ENCODE results near the gene SPAG9.

The SPAG9 gene

DNA sequence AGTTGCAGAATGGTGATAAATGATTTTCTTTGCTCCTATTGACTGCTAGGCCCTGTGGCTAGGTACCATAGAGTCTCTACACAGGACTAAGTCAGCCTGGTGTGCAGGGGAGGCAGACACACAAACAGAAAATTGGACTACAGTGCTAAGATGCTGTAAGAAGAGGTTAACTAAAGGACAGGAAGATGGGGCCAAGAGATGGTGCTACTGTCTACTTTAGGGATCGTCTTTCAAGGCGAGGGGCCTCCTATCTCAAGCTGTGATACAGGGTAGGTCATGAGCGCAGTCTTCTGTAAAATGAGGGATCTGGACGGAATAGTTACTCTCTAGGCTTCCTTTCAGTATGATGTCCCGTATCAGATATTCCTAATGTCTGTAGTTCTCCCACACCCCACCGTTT lies 33.5 kb upstream of the SPAG9 start:
- DNase-seq (ENCODE audit: insufficient read length) = no peak
- FAIRE-seq = no peak
- no peak for TF ChIP-seq TAF1 (IDR thresholded peaks at IDR 0.05; ENCODE audit: borderline replicate concordance, low read depth, low read length)
- no peak for TF ChIP-seq POLR2A (IDR thresholded peaks at IDR 0.05; ENCODE audit: low read depth, low read length)
- no peak for TF ChIP-seq POLR2AphosphoS5 (IDR thresholded peaks at IDR 0.05; ENCODE audit: low read depth, low read length)

DNA sequence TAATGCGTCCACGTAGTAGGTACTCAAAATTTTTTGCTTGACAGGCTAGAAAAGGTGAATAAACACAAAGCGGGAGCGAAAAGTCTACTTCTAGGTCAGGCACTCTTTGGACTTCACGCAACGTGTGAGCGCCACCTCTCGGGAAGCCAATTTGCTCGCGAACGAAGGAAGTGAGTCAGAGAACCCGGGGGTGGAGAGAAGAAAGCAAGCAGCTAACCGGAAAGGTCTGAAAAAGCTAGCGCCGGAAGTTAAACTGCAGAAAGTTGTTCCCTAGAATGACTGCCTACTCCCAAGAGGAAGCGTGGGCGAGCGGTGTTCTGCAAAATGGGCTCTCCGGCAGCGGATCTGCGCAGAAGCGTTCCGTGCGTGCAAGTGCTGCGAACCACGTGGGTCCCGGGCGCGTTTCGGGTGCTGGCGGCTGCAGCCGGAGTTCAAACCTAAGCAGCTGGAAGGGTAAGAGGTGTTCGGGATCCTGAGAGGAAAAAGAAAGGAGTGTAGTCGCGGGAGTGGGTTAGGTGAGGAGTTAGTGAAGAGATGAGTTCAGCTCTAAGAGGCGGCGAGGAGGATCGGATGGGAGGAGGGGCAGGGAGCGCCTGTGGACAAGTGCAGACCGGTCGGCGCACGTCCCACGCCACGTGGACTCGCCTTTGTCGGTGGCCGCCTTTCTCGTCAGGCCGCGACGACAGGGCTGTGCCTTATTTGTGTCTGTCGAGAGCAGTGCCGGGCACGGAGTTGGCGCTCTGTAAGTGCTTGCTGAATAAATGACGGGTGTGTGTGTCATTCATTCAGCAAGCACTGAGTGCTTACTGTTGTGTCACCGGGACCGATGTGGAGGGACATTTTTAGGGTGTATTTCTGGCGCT lies 32.8 kb upstream of the SPAG9 start, which contains the start of gene NME1:
Gene NME1 (plus strand): TSS at position 350 of the 863 bp plus-strand sequence. CDS start 2,096 bp downstream, outside the sequence.
- FAIRE-seq (peak; percentile 93), DNase-seq (ENCODE audit: insufficient read length) (peak; percentile 80)
- TF ChIP-seq POLR2A (IDR thresholded peaks at IDR 0.05; ENCODE audit: low read depth, low read length) = peak; percentile 85
- peak; percentile 90 for TF ChIP-seq POLR2AphosphoS5 (IDR thresholded peaks at IDR 0.05; ENCODE audit: low read depth, low read length)
- peak; percentile 95 for TF ChIP-seq TAF1 (IDR thresholded peaks at IDR 0.05; ENCODE audit: borderline replicate concordance, low read depth, low read length)

DNA sequence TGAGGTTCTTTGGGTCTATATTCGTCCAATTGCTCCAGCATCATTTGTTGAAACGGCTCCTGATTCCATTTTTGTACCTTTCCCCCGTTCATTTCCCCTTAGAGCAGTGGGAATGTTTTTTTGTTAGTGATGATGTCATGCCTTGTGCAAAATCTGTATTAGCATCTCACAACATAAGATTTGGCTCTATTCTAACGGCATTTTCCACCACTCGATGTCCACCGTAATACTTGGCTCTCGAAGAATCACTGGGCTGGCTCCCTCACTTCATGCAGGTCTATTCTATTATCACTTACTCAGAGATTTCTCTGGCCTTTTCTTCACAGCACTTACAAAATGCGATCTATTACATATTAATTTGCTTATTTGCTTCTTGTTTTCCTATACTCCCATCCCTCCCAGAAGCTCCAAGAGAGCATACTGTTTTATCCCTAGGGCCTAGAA lies 32.1 kb upstream of the SPAG9 start:
- FAIRE-seq = no peak
- no peak for TF ChIP-seq TAF1 (IDR thresholded peaks at IDR 0.05; ENCODE audit: borderline replicate concordance, low read depth, low read length)
- TF ChIP-seq POLR2AphosphoS5 (IDR thresholded peaks at IDR 0.05; ENCODE audit: low read depth, low read length) = no peak
- TF ChIP-seq POLR2A (IDR thresholded peaks at IDR 0.05; ENCODE audit: low read depth, low read length) = no peak
- DNase-seq (ENCODE audit: insufficient read length) = no peak

DNA sequence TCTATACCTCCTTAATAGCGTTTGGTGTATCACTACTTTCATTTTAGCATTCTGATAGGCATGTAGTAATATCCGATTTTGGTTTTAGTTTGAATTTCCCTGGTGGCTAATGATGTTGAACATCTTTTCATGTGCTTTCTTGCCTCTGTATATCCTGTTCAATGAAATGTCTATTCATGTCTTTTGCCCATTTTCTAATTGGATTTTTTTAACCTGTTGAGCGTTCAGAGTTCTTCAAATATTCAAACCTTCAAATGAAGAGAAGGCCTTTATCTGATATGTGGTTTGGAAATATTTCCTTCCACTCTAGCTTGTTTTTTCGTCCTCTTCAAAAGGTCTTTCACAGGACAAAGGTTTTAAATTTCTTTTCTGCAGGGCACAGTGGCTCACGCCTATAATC lies 30.3 kb upstream of the SPAG9 start:
- FAIRE-seq (no peak), DNase-seq (ENCODE audit: insufficient read length) (no peak)
- TF ChIP-seq POLR2AphosphoS5 (IDR thresholded peaks at IDR 0.05; ENCODE audit: low read depth, low read length) (no peak), TAF1 (IDR thresholded peaks at IDR 0.05; ENCODE audit: borderline replicate concordance, low read depth, low read length) (no peak), POLR2A (IDR thresholded peaks at IDR 0.05; ENCODE audit: low read depth, low read length) (no peak)

DNA sequence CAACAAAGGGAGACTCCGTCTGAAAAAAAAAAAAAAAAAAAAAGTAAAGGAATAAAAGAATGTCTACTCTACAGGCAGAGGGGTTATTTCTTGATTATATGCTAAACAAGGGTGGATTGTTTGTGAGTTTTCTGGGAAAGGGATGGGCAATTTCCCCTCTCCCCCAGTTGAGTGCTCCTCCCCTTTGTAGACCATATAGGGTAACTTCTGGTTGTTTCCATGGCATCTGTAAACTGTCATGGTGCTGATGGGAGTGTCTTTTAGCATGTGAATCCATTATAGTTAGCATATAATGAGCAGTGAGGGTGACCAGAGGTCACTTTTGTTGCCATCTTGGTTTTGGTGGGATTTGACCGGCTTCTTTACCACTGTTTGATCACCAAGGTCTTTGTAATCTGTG lies 28.5 kb upstream of the SPAG9 start:
- DNase-seq (ENCODE audit: insufficient read length) = no peak
- TF ChIP-seq POLR2AphosphoS5 (IDR thresholded peaks at IDR 0.05; ENCODE audit: low read depth, low read length) = no peak
- TF ChIP-seq TAF1 (IDR thresholded peaks at IDR 0.05; ENCODE audit: borderline replicate concordance, low read depth, low read length) = no peak
- no peak for TF ChIP-seq POLR2A (IDR thresholded peaks at IDR 0.05; ENCODE audit: low read depth, low read length)
- FAIRE-seq = no peak

DNA sequence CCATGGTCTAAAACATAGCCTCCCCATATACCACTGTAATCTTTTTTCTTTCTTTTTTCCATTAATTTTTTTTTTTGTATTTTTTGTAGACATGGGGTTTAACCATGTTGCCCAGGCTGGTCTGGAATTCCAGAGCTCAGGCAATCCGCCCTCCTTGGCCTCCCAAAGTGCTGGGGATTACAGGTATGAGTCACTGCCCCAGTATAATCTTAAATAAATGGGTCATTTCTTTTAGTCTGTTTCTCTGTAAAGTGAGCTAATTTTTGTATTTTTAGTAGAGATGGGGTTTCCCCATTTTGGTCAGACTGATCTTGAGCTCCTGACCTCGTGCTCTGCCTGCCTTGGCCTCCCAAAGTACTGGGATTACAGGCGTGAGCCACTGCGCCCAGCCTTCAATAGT lies 27.0 kb upstream of the SPAG9 start:
- FAIRE-seq = no peak
- TF ChIP-seq POLR2A (IDR thresholded peaks at IDR 0.05; ENCODE audit: low read depth, low read length) = no peak
- TF ChIP-seq POLR2AphosphoS5 (IDR thresholded peaks at IDR 0.05; ENCODE audit: low read depth, low read length) = no peak
- TF ChIP-seq TAF1 (IDR thresholded peaks at IDR 0.05; ENCODE audit: borderline replicate concordance, low read depth, low read length) = no peak
- DNase-seq (ENCODE audit: insufficient read length) = no peak

DNA sequence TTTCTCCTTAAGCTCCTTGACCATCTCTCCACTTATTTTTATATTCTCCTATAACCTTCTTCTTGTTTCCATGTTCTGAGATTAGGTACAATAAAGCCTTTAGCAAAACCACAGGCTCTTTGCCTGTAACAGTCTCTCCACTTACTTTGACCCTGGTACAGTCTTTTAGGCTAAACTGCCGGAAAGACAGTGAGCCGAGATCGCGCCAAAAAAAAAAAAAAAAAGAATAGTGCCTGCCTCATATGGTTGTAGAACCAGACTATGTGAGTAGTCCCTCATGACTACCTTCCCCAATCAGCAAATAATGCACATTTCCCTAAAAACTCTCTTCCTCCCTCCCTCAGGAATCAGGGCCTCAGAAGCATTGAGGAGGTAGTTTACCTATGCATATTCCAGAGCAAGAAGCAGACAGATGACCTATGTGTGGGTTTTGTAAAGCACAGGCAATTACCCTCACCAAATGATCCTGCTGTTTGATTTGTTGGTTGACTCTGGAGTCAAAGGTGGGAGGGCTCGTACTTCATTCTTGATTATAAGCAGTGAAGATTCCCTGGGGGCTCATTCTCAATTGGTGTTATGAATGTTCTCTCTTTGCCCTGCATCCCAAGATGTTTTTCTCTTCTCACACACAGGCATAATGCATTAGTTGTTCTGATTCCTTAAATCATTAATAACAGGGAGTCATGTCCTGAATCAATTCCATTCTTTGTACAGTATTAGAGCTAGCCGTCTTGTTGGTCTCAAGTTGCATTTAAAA lies 23.8 kb upstream of the SPAG9 start:
- DNase-seq (ENCODE audit: insufficient read length) (no peak), FAIRE-seq (no peak)

DNA sequence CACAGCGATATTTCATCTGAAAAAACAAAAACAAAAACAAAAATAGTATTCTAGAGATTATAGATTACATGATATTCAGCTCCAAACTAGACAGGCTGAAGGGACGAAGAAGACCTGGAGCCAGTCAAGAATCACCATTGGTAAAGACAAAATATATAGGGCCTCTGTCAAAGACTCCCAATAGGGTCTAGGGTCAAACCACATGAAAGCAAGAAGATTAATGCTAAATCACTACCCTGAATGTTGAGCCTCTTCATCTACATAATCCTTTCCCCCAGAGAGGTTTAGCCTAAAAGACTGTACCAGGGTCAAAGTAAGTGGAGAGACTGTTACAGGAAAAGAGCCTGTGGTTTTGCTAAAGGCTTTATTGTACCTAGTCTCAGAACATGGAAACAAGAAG lies 21.9 kb upstream of the SPAG9 start:
- FAIRE-seq (no peak), DNase-seq (ENCODE audit: insufficient read length) (no peak)
- no peak for TF ChIP-seq POLR2AphosphoS5 (IDR thresholded peaks at IDR 0.05; ENCODE audit: low read depth, low read length)
- TF ChIP-seq POLR2A (IDR thresholded peaks at IDR 0.05; ENCODE audit: low read depth, low read length) = no peak
- TF ChIP-seq TAF1 (IDR thresholded peaks at IDR 0.05; ENCODE audit: borderline replicate concordance, low read depth, low read length) = no peak

More for the DNA sequence above, 23.8 kb upstream of the SPAG9 start:
- TF ChIP-seq POLR2A (IDR thresholded peaks at IDR 0.05; ENCODE audit: low read depth, low read length) = no peak

DNA sequence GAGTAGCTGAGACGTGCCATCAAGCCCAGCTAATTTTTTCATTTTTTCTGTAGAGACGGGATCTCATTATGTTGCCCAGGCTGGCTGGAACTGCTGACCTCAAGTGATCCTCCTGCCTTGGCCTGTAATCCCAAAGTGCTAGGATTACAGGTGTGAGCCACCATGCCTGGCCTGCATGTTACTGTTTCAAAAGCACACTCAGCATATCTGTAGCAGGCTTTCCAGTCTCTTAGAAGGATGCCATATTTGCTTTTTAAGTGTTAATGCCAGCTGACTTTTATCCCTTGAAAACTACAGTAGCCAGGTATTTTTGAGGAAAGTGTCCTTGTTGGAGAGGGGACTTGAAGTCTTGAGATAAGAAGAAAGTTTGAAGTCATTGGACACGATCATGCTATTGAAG lies 15.3 kb upstream of the SPAG9 start:
- DNase-seq (ENCODE audit: insufficient read length) = no peak
- no peak for TF ChIP-seq TAF1 (IDR thresholded peaks at IDR 0.05; ENCODE audit: borderline replicate concordance, low read depth, low read length)
- no peak for TF ChIP-seq POLR2AphosphoS5 (IDR thresholded peaks at IDR 0.05; ENCODE audit: low read depth, low read length)
- TF ChIP-seq POLR2A (IDR thresholded peaks at IDR 0.05; ENCODE audit: low read depth, low read length) = no peak
- FAIRE-seq = no peak

DNA sequence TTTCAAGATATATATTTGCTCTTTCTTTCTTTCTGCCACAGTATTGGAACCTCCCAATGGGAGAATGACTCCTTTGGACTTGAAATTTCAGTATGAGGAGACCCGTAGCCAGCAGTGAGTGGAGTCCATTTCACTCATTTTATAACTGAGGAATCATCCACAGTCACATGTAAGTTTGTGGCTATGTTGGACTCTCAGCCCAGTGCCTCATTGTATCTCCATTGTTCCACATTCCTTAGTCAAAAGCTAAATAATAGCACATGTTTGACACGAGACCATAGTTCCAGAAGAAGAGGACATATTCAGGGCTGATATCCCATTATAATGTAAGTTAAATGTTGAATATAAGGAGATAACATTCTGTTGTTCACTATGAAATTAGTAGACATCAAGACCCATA lies 12.7 kb upstream of the SPAG9 start:
- DNase-seq (ENCODE audit: insufficient read length) = no peak
- no peak for FAIRE-seq
- TF ChIP-seq TAF1 (IDR thresholded peaks at IDR 0.05; ENCODE audit: borderline replicate concordance, low read depth, low read length) (no peak), POLR2AphosphoS5 (IDR thresholded peaks at IDR 0.05; ENCODE audit: low read depth, low read length) (no peak), POLR2A (IDR thresholded peaks at IDR 0.05; ENCODE audit: low read depth, low read length) (no peak)

DNA sequence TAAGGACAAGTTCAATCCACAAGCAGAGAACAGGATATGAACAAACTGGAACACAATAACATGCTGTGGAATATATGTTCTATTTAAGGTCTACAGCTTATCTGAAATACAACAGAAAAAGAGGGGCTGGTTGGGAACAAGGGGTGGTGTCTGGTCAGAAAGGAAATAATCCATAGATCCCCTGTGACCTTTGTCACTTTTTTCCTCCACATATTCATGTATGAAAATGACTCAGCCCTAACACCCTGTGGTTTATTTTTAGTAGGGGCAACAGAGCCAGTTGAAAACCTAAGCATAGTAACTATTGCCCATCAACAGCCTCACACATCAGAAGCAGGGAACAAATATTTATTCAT lies 12.3 kb upstream of the SPAG9 start:
- DNase-seq (ENCODE audit: insufficient read length) (no peak), FAIRE-seq (no peak)
- no peak for TF ChIP-seq TAF1 (IDR thresholded peaks at IDR 0.05; ENCODE audit: borderline replicate concordance, low read depth, low read length)
- no peak for TF ChIP-seq POLR2A (IDR thresholded peaks at IDR 0.05; ENCODE audit: low read depth, low read length)
- TF ChIP-seq POLR2AphosphoS5 (IDR thresholded peaks at IDR 0.05; ENCODE audit: low read depth, low read length) = no peak

DNA sequence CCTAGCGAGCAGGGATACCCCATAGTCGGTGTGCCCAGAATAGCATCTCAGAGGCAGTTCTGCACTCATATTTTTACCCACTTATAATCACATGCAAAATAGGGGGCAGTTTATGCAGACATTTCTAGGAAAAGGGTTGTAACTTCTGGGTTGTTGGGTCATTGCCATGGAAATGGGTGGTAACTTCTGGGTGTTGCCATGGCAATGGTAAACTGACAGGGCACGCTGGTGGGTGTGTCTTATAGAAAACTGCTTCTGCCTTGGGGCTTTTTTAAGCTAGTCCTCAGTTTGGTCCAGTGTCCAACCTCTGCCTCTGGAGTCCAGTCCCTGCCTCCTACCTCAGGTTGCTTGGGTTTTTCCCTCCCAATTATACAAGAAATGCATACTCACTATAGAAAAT lies 7.4 kb upstream of the SPAG9 start:
- FAIRE-seq (no peak), DNase-seq (ENCODE audit: insufficient read length) (no peak)
- TF ChIP-seq TAF1 (IDR thresholded peaks at IDR 0.05; ENCODE audit: borderline replicate concordance, low read depth, low read length) = no peak
- TF ChIP-seq POLR2AphosphoS5 (IDR thresholded peaks at IDR 0.05; ENCODE audit: low read depth, low read length) = no peak
- no peak for TF ChIP-seq POLR2A (IDR thresholded peaks at IDR 0.05; ENCODE audit: low read depth, low read length)

All from GM12892 (cell line).